GM10266 (cell line): ENCODE measurements around the gene SLC4A1AP.
A peak's percentile ranks its signal among the peaks of the same experiment; 100 is the strongest.
"Not testable (repeated sequence)": the region's sequence is repeated elsewhere in the genome, so short reads cannot be mapped to it uniquely, and the experiment has no call there.

ENCODE experiments used
- DNase-seq: peaks from one replicate; pipeline ENCODE4 v3.0.0; 2012; ENCODE audit errors: extremely low spot score
- TF ChIP-seq, protein P1 (sequence below): IDR thresholded peaks from 2 replicates; pipeline ENCODE4 v1.5.1; 2012; ENCODE audit warnings: mild to moderate bottlenecking, low read depth; ENCODE audit not compliant: control insufficient read depth, insufficient read depth; ENCODE audit errors: missing control alignments

Gene SLC4A1AP

DNA sequence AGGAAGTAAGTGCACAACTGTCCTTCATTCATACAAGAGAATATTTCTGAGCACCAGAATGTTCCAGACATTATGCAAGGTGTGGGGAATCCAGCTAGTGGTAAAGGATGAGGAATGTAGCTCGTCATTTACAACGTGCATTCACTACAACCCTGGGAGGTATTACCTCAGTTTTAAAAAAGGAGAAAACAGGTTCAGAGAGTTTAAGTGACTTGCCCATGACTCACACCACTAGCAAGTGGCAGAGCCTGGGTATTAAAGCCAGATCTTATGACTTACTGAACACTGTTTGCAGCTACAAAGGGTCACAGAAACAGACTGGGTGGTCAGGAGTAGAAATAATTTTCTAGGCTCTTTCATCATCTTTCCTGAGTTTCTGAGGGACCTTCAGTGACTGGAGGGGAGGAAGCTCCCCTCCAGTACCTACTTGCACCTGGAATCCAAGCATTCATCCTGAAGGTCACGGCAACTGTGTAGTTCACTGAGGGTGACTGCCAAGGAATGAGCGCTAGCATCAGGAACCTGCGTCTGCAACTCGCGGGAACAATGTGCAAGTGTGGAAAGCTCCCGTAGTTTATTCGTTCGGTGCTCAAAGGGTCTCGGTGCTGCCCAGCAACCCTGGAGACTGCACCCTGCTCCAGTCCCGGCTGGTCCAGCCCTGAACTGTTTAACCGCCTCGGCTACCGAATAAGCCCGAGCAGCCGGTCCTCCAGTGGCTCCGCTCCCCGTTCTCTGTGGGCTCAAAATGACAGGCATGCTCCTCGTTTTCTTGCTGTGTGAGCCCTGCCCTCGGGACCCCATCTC lies 35.5 kb upstream of the SLC4A1AP start:
- no peak for DNase-seq
- TF ChIP-seq, protein P1, sequence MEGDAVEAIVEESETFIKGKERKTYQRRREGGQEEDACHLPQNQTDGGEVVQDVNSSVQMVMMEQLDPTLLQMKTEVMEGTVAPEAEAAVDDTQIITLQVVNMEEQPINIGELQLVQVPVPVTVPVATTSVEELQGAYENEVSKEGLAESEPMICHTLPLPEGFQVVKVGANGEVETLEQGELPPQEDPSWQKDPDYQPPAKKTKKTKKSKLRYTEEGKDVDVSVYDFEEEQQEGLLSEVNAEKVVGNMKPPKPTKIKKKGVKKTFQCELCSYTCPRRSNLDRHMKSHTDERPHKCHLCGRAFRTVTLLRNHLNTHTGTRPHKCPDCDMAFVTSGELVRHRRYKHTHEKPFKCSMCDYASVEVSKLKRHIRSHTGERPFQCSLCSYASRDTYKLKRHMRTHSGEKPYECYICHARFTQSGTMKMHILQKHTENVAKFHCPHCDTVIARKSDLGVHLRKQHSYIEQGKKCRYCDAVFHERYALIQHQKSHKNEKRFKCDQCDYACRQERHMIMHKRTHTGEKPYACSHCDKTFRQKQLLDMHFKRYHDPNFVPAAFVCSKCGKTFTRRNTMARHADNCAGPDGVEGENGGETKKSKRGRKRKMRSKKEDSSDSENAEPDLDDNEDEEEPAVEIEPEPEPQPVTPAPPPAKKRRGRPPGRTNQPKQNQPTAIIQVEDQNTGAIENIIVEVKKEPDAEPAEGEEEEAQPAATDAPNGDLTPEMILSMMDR, result no peak

DNA sequence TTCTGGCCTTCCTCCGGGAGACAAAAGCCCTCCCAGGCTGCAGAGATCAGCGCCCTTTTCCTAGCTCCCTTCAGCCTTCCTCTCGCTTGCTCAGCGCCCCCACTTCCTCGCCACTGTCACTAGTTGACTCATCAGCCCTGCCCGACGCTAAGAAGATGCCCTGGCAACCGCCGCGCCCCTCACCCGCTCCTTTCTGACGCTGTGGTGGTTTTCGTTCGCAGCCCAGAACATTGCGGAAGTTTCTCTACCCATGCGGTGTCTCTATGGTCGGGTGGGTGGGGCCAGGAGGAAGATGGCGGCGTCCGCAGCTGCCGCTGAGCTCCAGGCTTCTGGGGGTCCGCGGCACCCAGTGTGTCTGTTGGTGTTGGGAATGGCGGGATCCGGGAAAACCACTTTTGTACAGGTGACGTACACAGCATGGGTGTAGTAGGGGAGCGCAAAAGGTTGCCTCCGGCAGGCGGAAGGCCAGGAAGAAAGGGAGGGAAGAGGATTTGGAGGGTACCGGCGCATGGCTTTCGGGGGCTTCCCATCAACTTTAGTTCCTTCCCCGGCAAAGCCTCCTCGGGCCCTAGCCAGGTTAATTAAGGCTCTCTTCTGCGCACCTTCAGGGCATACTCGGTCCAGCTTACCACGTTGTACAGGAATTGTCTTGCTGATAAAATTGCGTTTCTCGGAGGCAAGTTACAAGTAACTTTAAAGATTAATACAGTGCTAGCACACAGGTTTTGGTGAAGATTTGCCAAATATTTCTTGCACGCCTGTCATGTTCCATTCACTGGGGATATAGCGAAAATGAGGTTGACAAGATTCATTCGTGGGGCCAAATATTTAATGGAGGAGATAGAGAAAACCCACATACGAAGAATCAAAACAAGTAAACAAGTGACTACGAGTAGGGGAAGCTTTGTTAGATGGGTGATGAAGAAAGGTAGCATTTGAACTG lies 34.7 kb upstream of the SLC4A1AP start, which contains the start of the genes CCDC121 and GPN1:
TSS of gene CCDC121 (minus strand) at position 246 of the 943 bp plus-strand sequence. CDS start 1,213 bp downstream, outside the sequence.
TSS of gene GPN1 (plus strand) at position 284 of the 943 bp plus-strand sequence. CDS start at position 293, 9 bp downstream.
- peak; percentile 85 for DNase-seq
- TF ChIP-seq, protein P1, result no peak

DNA sequence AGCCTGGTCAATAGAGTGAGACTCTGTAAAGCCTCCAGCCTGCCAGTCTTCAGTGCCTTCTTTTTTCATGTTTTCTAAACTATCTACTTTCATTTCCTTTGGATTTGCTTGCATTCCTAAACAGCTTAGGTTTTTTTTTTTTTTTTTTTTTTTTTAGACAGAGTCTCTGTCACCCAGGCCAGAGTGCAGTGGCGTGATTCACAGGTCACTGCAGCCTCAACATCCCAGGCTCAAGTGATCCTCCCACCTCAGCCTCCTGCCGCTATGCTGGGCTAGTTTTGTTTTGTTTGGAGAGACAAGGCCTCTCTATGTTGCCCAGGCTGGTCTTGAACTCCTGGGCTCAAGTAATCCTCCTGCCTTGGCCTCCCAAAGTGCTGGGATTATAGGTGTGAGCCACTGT lies 33.4 kb upstream of the SLC4A1AP start:
- DNase-seq, result not testable (repeated sequence)

DNA sequence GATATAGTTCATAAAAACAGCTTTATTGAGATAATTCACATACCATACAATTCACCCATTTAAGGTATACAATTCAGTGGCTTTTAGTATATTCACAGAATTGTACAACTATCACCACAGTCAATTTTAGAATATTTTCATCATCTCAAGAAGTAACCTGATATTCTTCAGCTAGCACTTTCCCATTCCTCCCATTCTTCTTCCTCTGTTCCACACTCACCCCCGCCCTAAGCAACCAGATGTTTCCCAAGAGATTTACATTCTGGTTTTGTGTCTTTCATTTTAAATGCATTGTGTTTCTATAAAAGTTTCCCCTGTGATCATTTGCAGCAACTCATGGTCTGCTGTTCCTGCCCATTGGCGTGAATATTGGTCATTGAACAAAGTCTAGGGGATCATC lies 29.4 kb upstream of the SLC4A1AP start:
- TF ChIP-seq, protein P1, result no peak
- DNase-seq, result no peak

DNA sequence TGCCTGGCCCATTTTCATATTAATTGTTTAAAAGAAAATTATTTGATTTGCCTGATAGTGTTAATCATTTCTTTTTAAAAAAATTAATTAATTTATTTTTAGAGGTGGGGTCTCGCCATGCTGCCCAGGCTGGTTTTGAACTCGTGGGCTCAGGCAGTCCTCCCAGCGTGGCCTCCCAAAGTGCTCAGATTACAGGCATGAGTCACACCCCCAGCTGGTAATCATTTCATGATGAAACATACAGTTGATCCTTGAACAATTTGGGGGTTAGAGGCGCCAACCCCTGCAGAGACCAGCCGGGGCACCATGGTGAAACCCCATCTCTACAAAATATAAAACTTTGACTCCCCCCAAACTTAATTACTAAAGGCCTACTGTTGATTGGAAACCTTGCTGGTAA lies 26.9 kb upstream of the SLC4A1AP start:
- no peak for DNase-seq
- TF ChIP-seq, protein P1, result no peak

DNA sequence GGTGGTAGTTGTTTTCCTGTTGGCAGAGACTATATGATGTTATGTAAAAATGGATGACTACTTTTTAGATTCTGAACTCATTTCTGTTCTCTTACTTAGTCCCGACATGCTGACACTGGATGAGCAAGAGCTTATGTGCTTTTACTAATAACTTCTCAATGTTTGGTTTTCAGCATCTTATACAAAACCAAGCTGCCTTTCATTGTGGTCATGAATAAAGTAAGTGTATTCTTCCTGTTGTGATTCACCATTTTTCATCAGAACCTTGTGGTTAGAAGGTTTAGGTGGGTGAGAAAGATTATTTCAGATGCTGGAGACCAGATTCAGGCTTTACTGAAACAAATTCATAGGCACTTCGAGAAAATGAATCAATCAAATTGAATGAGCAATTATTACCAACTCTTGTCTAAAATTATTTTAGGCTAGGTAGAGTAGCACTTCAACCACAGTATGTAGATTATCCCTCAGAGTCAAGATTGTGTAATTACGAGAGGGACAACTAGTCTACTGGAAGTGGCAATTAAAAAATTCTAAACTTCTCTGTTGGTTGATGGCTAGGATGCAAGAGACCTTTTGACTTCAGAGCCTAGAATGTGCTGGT lies 25.6 kb upstream of the SLC4A1AP start:
- TF ChIP-seq, protein P1, result no peak
- DNase-seq, result no peak

DNA sequence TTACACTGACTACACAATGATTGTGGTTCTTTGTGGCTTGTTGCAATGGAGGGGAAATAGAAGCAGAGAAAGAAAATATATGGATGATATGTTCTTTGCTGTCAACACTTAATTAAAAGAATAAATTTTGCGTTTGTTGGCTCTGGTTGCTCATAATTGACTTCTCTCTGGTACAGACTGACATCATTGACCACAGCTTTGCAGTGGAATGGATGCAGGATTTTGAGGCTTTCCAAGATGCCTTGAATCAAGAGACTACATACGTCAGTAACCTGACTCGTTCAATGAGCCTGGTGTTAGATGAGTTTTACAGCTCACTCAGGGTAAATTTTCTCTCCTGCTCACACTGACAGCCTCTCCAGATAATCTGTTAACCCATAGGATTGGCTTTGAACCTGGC lies 25.0 kb upstream of the SLC4A1AP start:
- DNase-seq, result no peak
- TF ChIP-seq, protein P1, result no peak
